HepG2 (cell line): ENCODE data around the gene SEC24B. TPM values are rescaled to one million over a fixed set of nuclear protein-coding genes. Genes with fewer than 3 reads are reported as not detected.

Experiments used
- ATF6 ChIP-seq: sonication (generic); formaldehyde crosslinking; conservative IDR thresholded peaks from 2 replicates; pipeline ENCODE4 v1.4.0; 2020; ENCODE audit warnings: missing genetic modification reagents
- BATF2 ChIP-seq: sonication (generic); formaldehyde crosslinking; IDR thresholded peaks from 2 replicates; pipeline ENCODE4 v1.8.0; 2022; ENCODE audit warnings: mild to moderate bottlenecking, missing genetic modification reagents, moderate library complexity
- CHD4 ChIP-seq: fragments of 200-600 bp; sonication (generic); IDR thresholded peaks from 2 replicates; pipeline ENCODE4 v1.7.0; 2017; ENCODE audit warnings: mild to moderate bottlenecking, low read length, borderline replicate concordance
- FOXM1 ChIP-seq: sonication (generic); formaldehyde crosslinking; IDR thresholded peaks from 2 replicates; pipeline ENCODE4 v1.5.0; 2020; ENCODE audit warnings: missing genetic modification reagents
- HOXA9 ChIP-seq: sonication (generic); formaldehyde crosslinking; IDR thresholded peaks from 2 replicates; pipeline ENCODE4 v1.8.1; 2022; ENCODE audit warnings: missing genetic modification reagents, mild to moderate bottlenecking, moderate library complexity, borderline replicate concordance
- MED1 ChIP-seq: sonication (generic); formaldehyde crosslinking; IDR thresholded peaks from 2 replicates; pipeline ENCODE4 v1.4.0; 2020; ENCODE audit warnings: missing genetic modification reagents
- SRSF4 ChIP-seq: fragments of 200-400 bp; formaldehyde crosslinking; IDR thresholded peaks from one replicate; pipeline ENCODE4 v1.6.1; 2018; ENCODE audit warnings: mild to moderate bottlenecking, low read depth, low read length, moderate library complexity; ENCODE audit not compliant: poor library complexity, severe bottlenecking
- ZNF512 ChIP-seq: sonication (generic); formaldehyde crosslinking; IDR thresholded peaks from 2 replicates; pipeline ENCODE4 v1.4.0; 2020; ENCODE audit warnings: mild to moderate bottlenecking, missing genetic modification reagents
- ZNF513 ChIP-seq: sonication (generic); formaldehyde crosslinking; conservative IDR thresholded peaks from 2 replicates; pipeline ENCODE4 v1.5.0; 2020; ENCODE audit warnings: missing genetic modification reagents
- ZNF780A ChIP-seq: sonication (generic); formaldehyde crosslinking; IDR thresholded peaks from 2 replicates; pipeline ENCODE4 v1.8.0; 2022; ENCODE audit warnings: mild to moderate bottlenecking, missing genetic modification reagents, moderate library complexity
- ZNF781 ChIP-seq: sonication (generic); formaldehyde crosslinking; IDR thresholded peaks from 2 replicates; pipeline ENCODE4 v1.5.1; 2020; ENCODE audit warnings: borderline replicate concordance, mild to moderate bottlenecking, missing genetic modification reagents; ENCODE audit errors: not compliant biosample characterization
- polyA plus RNA-seq, 8 experiments: library from polyadenylated mRNA; depleted of rRNA in 3 of 8; stranded (reverse) in 7 of 8; unstranded in 1 of 8; fragments of >200 nt; fragmentation: Illumina TruSeq in 4 of 8; extraction: Trizol in 4 of 8; gene quantifications; 2 replicates each; pipeline versions ENCODE4 v1.2.1 to v1.2.3, GENCODE V29; 2011 to 2016; ENCODE audit warnings: low read depth in 4 of 8, missing spikeins in 1 of 8, mixed read lengths in 1 of 8; ENCODE audit not compliant: insufficient read depth in 1 of 8
- total RNA-seq, 5 experiments: library from RNA; depleted of rRNA; stranded (reverse); fragments of >200 nt; fragmentation: Illumina TruSeq; extraction: Trizol; gene quantifications; 2 replicates each; pipeline ENCODE4 v1.2.3, GENCODE V29; 2016; ENCODE audit warnings: low read depth in 1 of 5
- TF ChIP-seq, protein P1 (sequence below): sonication (generic); formaldehyde crosslinking; IDR thresholded peaks from 2 replicates; pipeline ENCODE4 v1.4.0; 2020; ENCODE audit warnings: missing genetic modification reagents, borderline replicate concordance

Gene SEC24B
- total and polyA plus RNA-seq, 2 of the 13 experiments (the other 11 are each of a cell fraction or from before 2014, with no cell fraction given): 14.6 to 39.0 TPM

- TF ChIP-seq BATF2 (CRISPR knock-in tag) (no peak), ATF6 (CRISPR knock-in tag) (no peak), CHD4 (no peak), ZNF781 (CRISPR knock-in tag) (no peak), FOXM1 (no peak), ZNF512 (CRISPR knock-in tag) (no peak), ZNF513 (CRISPR knock-in tag) (no peak), SRSF4 (no peak), ZNF780A (CRISPR knock-in tag) (no peak), MED1 (CRISPR knock-in tag) (peak; percentile 35; the same call in 1 of the 2 replicates), HOXA9 (no peak)
- TF ChIP-seq, protein P1, sequence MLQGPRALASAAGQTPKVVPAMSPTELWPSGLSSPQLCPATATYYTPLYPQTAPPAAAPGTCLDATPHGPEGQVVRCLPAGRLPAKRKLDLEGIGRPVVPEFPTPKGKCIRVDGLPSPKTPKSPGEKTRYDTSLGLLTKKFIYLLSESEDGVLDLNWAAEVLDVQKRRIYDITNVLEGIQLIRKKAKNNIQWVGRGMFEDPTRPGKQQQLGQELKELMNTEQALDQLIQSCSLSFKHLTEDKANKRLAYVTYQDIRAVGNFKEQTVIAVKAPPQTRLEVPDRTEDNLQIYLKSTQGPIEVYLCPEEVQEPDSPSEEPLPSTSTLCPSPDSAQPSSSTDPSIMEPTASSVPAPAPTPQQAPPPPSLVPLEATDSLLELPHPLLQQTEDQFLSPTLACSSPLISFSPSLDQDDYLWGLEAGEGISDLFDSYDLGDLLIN (CRISPR knock-in tag): no peak
These were observed at the start of gene SEC24B (continued) for GRCh38 chr4:109433205-109434006.
